Measurements from ENCODE around the gene PIWIL1. TPM values are rescaled to one million over a fixed set of nuclear protein-coding genes. Genes with fewer than 3 reads are reported as not detected.

PIWIL1 gene
- polyA plus RNA-seq, 1 of the 3 experiments (the other 2 are of a cell fraction) = 0.05 TPM

GRCh38 chr12:130331146-130331545 lies 6.5 kb upstream of the PIWIL1 start:
- no peaks in the 10 kb centered on the region for H3K9me2 ChIP-seq
- no peaks in the 10 kb centered on the region for H3K79me2 ChIP-seq (ENCODE audit: insufficient read depth)
- no peak for TF ChIP-seq GABPA (IDR thresholded peaks at IDR 0.05; ENCODE audit: low read depth)
- TF ChIP-seq USF1 (IDR thresholded peaks at IDR 0.05; ENCODE audit: borderline replicate concordance, low read depth) = no peak
- TF ChIP-seq CTCF (IDR thresholded peaks at IDR 0.05) = no peak
- TF ChIP-seq IRF3 (IDR thresholded peaks at IDR 0.05; ENCODE audit: low read depth, low read length) = no peak
- no peak for TF ChIP-seq YY1 (IDR thresholded peaks at IDR 0.05; ENCODE audit: low read depth)
- no peak for TF ChIP-seq SIN3A (IDR thresholded peaks at IDR 0.05; ENCODE audit: borderline replicate concordance, low read depth, low read length)
- TF ChIP-seq RXRA (IDR thresholded peaks at IDR 0.05; ENCODE audit: borderline replicate concordance, low read depth) = no peak
- no peak overlapping the region for H3K4me3 ChIP-seq (ENCODE audit: low read depth in 2 of 2, low read length in 1 of 2)
- H4K20me1 ChIP-seq (ENCODE audit: insufficient read depth) = no peaks in the 10 kb centered on the region
- no peak overlapping the region for H3K4me2 ChIP-seq
- DNase-seq = no peak
- CTCF ChIA-PET = interaction anchor here (1.3 to 8.6 kb wide), 5 partner anchors 8 to 304 kb away, joined by 6 to 100 read pairs (median 58); no protein-coding TSS in a partner anchor
- H3F3A ChIP-seq (replicated peaks; ENCODE audit: insufficient read depth) = no peaks in the 10 kb centered on the region
- 42% methylated on average over 14 of the region's 14 CpGs for WGBS (ENCODE audit: low lambda C conversion rate)
- H3K27me3 ChIP-seq (ENCODE audit: insufficient read depth) = no peaks in the 10 kb centered on the region
- no peaks in the 10 kb centered on the region; a peak in 1 of 4 replicates for H3K4me1 ChIP-seq (ENCODE audit: control insufficient read depth in 1 of 2, insufficient read depth in 2 of 2, low read depth in 1 of 2, low read length in 1 of 2)
- no peaks in the 10 kb centered on the region for H3K36me3 ChIP-seq (replicated peaks in 1 of 2; ENCODE audit: control insufficient read depth in 1 of 2, insufficient read depth in 2 of 2, low read length in 1 of 2)
- no peak overlapping the region for H2AFZ ChIP-seq (ENCODE audit: low read depth)
- H3K27ac ChIP-seq (ENCODE audit: low read depth in 2 of 2, low read length in 1 of 2) = no peak overlapping the region
- H3K9ac ChIP-seq = no peak overlapping the region
- no peaks in the 10 kb centered on the region for H3K9me3 ChIP-seq
- POLR2A ChIA-PET = no interaction called here

GRCh38 chr12:130333341-130333740 lies 4.3 kb upstream of the PIWIL1 start:
- ChIA-PET CTCF (interaction anchor here (0.7 to 8.6 kb wide), 17 partner anchors 10 to 448 kb away, joined by 3 to 100 read pairs (median 4); no protein-coding TSS in a partner anchor), POLR2A (no interaction called here)
- Histone ChIP-seq H2AFZ (ENCODE audit: low read depth) (no peak overlapping the region), H3K9me2 (no peaks in the 10 kb centered on the region), H4K20me1 (ENCODE audit: insufficient read depth) (no peaks in the 10 kb centered on the region), H3F3A (replicated peaks; ENCODE audit: insufficient read depth) (no peaks in the 10 kb centered on the region), H3K4me1 (ENCODE audit: control insufficient read depth in 1 of 2, insufficient read depth in 2 of 2, low read depth in 1 of 2, low read length in 1 of 2) (peaks cover 0 to 2% of the 10 kb centered on the region in 2 experiments; a peak in 1 of 4 replicates), H3K4me3 (ENCODE audit: low read depth in 2 of 2, low read length in 1 of 2) (no peak overlapping the region), H3K36me3 (replicated peaks in 1 of 2; ENCODE audit: control insufficient read depth in 1 of 2, insufficient read depth in 2 of 2, low read length in 1 of 2) (no peaks in the 10 kb centered on the region), H3K9me3 (no peaks in the 10 kb centered on the region), H3K79me2 (ENCODE audit: insufficient read depth) (no peaks in the 10 kb centered on the region), H3K4me2 (no peak overlapping the region), H3K27ac (ENCODE audit: low read depth in 2 of 2, low read length in 1 of 2) (no peak overlapping the region), H3K9ac (no peak overlapping the region), H3K27me3 (ENCODE audit: insufficient read depth) (no peaks in the 10 kb centered on the region)
- 46% methylated on average over 7 of the region's 10 CpGs for WGBS (ENCODE audit: low lambda C conversion rate)
- DNase-seq = no peak
- TF ChIP-seq NFIC (IDR thresholded peaks at IDR 0.05; ENCODE audit: borderline replicate concordance) (no peak), RFX5 (IDR thresholded peaks at IDR 0.05; ENCODE audit: low read length) (no peak), RXRA (IDR thresholded peaks at IDR 0.05; ENCODE audit: borderline replicate concordance, low read depth) (no peak), SIN3A (IDR thresholded peaks at IDR 0.05; ENCODE audit: borderline replicate concordance, low read depth, low read length) (no peak), MXI1 (IDR thresholded peaks at IDR 0.05; ENCODE audit: low read depth, low read length) (no peak), FOXJ3 (CRISPR knock-in tag; IDR thresholded peaks at IDR 0.05) (no peak), IRF3 (IDR thresholded peaks at IDR 0.05; ENCODE audit: low read depth, low read length) (no peak), SMC3 (IDR thresholded peaks at IDR 0.05; ENCODE audit: low read depth, low read length) (no peak), RCOR1 (IDR thresholded peaks at IDR 0.05; ENCODE audit: low read length) (no peak), EP300 (IDR thresholded peaks at IDR 0.05; ENCODE audit: borderline replicate concordance in 1 of 2, low read depth in 1 of 2, low read length in 1 of 2) (no peak), USF1 (IDR thresholded peaks at IDR 0.05; ENCODE audit: borderline replicate concordance, low read depth) (no peak), CTCF (IDR thresholded peaks at IDR 0.05) (no peak), TAF1 (IDR thresholded peaks at IDR 0.05; ENCODE audit: borderline replicate concordance, low read depth, low read length) (no peak), ELF1 (IDR thresholded peaks at IDR 0.05) (no peak)
